OCI-LY7 (cell line): ENCODE results near the gene COPS9. TPM values are rescaled to one million over a fixed set of nuclear protein-coding genes. Genes with fewer than 3 reads are reported as not detected.

Experiments
- BruUV-seq: library from RNA; stranded (reverse); fragments of 400-500 nt; replicated peaks from 2 replicates; lab custom pipeline; 2021; lab: Mats Ljungman, UMichigan
- CTCF ChIA-PET: fragments of 300-600 bp; sonication (Branson Sonifier 250); formaldehyde crosslinking; loops from one replicate; lab custom pipeline; 2022; ENCODE audit warnings: antibody characterized with exemption; ENCODE audit not compliant: unreplicated experiment; lab: Charles Lee
- POLR2A ChIA-PET: fragments of 300-600 bp; sonication (Branson Sonifier 250); formaldehyde crosslinking; loops from one replicate; lab custom pipeline; 2022; ENCODE audit warnings: antibody characterized with exemption; lab: Charles Lee
- DNase-seq: peaks from one replicate; pipeline ENCODE4 v3.0.0-alpha.2; 2015; ENCODE audit warnings: low spot score
- H2AFZ ChIP-seq: fragments of 200-600 bp; sonication (generic), shearing (Covaris generic); 2 replicates; pipeline ENCODE4 v1.6.1; 2014; ENCODE audit warnings: mild to moderate bottlenecking, antibody characterized with exemption, low read length, moderate library complexity
- H3K27ac ChIP-seq: fragments of 200-600 bp; sonication (generic); 2 replicates; pipeline ENCODE4 v1.5.1; 2014; ENCODE audit warnings: mixed run types, low read depth, mild to moderate bottlenecking, moderate library complexity, low read length, inconsistent platforms; ENCODE audit not compliant: poor library complexity, severe bottlenecking
- H3K36me3 ChIP-seq: fragments of 200-600 bp; sonication (generic); 2 replicates; pipeline ENCODE4 v1.6.1; 2014; ENCODE audit warnings: mild to moderate bottlenecking, antibody characterized with exemption, low read length, moderate library complexity, mixed read lengths; ENCODE audit not compliant: insufficient read depth
- H3K4me1 ChIP-seq: fragments of 200-600 bp; sonication (generic); 2 replicates; pipeline ENCODE4 v1.5.1; 2014; ENCODE audit warnings: mild to moderate bottlenecking, low read length; ENCODE audit not compliant: insufficient read depth, poor library complexity, severe bottlenecking
- H3K4me2 ChIP-seq: fragments of 200-600 bp; sonication (generic); 2 replicates; pipeline ENCODE4 v1.6.1; 2014; ENCODE audit warnings: mild to moderate bottlenecking, low read length
- H3K4me3 ChIP-seq: fragments of 200-600 bp; sonication (generic); 2 replicates; pipeline ENCODE4 v1.5.1; 2014; ENCODE audit warnings: mild to moderate bottlenecking, low read depth, low read length; ENCODE audit not compliant: poor library complexity, severe bottlenecking
- H3K79me2 ChIP-seq: fragments of 200-600 bp; sonication (generic); 2 replicates; pipeline ENCODE4 v1.6.1; 2016; ENCODE audit warnings: low read depth, mild to moderate bottlenecking, low read length, moderate library complexity, mixed read lengths; ENCODE audit not compliant: insufficient read depth
- H3K9me2 ChIP-seq: fragments of 200-600 bp; sonication (generic); 2 replicates; pipeline ENCODE4 v1.6.1; 2016; ENCODE audit warnings: mild to moderate bottlenecking, low read length, mixed read lengths; ENCODE audit not compliant: insufficient read depth
- H3K9me3 ChIP-seq: fragments of 200-600 bp; sonication (generic); 2 replicates; pipeline ENCODE4 v1.6.1; 2014; ENCODE audit warnings: mild to moderate bottlenecking, mixed run types, low read length, mixed read lengths
- H4K20me1 ChIP-seq: fragments of 200-600 bp; sonication (generic); 2 replicates; pipeline ENCODE4 v1.6.1; 2014; ENCODE audit warnings: mild to moderate bottlenecking, antibody characterized with exemption, low read length, moderate library complexity, mixed read lengths; ENCODE audit not compliant: insufficient read depth
- EZH2phosphoT487 ChIP-seq: fragments of 200-600 bp; sonication (generic); IDR thresholded peaks from 2 replicates; pipeline ENCODE4 v1.6.1; 2018; ENCODE audit warnings: low read depth, borderline replicate concordance, mild to moderate bottlenecking, mixed run types, antibody characterized with exemption, low read length, moderate library complexity, mixed read lengths
- intact Hi-C: fragments of 100-400 bp; cut with micrococcal nuclease; formaldehyde crosslinking; loops from one replicate; pipeline ENCODE4 v1.10.0; 2022; ENCODE audit not compliant: unreplicated experiment
- total RNA-seq, 2 experiments: library from RNA; depleted of rRNA in 1 of 2; stranded (reverse); fragments of >200 nt in 1 of 2; shearing (Covaris generic) in 1 of 2; gene quantifications; 2 replicates each; pipeline ENCODE4 v1.2.3, GENCODE V29; 2014 to 2022
- TF ChIP-seq, protein P1 (sequence below): fragments of 200-600 bp; sonication (generic); conservative IDR thresholded peaks from 2 replicates; pipeline ENCODE4 v1.5.1; 2014; ENCODE audit warnings: mild to moderate bottlenecking, antibody characterized with exemption, low read length, moderate library complexity, mixed read lengths

The COPS9 gene
- total RNA-seq, 2 experiments from 2014 or later, result 106 to 159 TPM

GRCh38 chr2:240134466-240134865 is 1.6 kb downstream of the COPS9 start:
- no peaks in the 10 kb centered on the region for H3K9me3 ChIP-seq
- peak overlapping the region; percentile 89 for H3K4me3 ChIP-seq
- POLR2A ChIA-PET, result no interaction called here
- CTCF ChIA-PET, result no interaction called here
- peaks cover 6% of the 10 kb centered on the region for H4K20me1 ChIP-seq
- peaks cover 17% of the 10 kb centered on the region for H3K4me1 ChIP-seq
- H3K79me2 ChIP-seq, result peaks cover 20% of the 10 kb centered on the region
- no peaks in the 10 kb centered on the region for H3K9me2 ChIP-seq
- no peak for DNase-seq
- intact Hi-C loops, result no loop called here
- no TSS peak for BruUV-seq
- H3K4me2 ChIP-seq, result peak overlapping the region; percentile 99
- peaks cover 46% of the 10 kb centered on the region for H3K36me3 ChIP-seq
- TF ChIP-seq, protein P1, sequence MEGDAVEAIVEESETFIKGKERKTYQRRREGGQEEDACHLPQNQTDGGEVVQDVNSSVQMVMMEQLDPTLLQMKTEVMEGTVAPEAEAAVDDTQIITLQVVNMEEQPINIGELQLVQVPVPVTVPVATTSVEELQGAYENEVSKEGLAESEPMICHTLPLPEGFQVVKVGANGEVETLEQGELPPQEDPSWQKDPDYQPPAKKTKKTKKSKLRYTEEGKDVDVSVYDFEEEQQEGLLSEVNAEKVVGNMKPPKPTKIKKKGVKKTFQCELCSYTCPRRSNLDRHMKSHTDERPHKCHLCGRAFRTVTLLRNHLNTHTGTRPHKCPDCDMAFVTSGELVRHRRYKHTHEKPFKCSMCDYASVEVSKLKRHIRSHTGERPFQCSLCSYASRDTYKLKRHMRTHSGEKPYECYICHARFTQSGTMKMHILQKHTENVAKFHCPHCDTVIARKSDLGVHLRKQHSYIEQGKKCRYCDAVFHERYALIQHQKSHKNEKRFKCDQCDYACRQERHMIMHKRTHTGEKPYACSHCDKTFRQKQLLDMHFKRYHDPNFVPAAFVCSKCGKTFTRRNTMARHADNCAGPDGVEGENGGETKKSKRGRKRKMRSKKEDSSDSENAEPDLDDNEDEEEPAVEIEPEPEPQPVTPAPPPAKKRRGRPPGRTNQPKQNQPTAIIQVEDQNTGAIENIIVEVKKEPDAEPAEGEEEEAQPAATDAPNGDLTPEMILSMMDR, result no peak
- TF ChIP-seq EZH2phosphoT487, result no peak
- H3K27ac ChIP-seq, result no peak overlapping the region
- H2AFZ ChIP-seq, result no peak overlapping the region

DNA sequence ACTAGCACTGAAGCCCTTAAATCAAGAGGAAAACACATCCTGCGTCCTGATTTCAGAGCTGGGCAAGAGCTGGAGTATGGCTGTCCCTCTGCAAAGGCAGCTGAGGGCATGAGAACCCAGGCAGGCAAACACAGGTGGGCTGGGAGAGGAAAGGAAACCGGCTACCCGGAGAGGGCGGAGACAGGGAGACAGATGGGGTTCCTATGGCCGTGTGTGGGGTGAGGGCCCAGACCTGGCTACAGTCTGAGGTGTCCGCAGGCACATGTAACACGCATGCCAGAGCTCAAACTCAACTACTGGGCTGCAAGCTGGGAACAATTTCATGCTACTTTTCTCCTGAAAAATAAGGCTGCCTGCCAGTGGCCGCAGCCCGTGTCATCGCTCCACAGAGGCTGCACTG is 2.7 kb downstream of the COPS9 start:
- Histone ChIP-seq H3K36me3 (peaks cover 55% of the 10 kb centered on the region), H2AFZ (no peak overlapping the region), H3K4me3 (no peak overlapping the region), H3K4me2 (no peak overlapping the region), H3K9me3 (no peaks in the 10 kb centered on the region), H3K27ac (no peak overlapping the region), H4K20me1 (peaks cover 6% of the 10 kb centered on the region), H3K4me1 (peaks cover 17% of the 10 kb centered on the region), H3K9me2 (no peaks in the 10 kb centered on the region), H3K79me2 (peaks cover 20% of the 10 kb centered on the region)
- ChIA-PET POLR2A (no interaction called here), CTCF (no interaction called here)
- DNase-seq, result no peak
- TSS peak; percentile 39 for BruUV-seq
- no peak for TF ChIP-seq EZH2phosphoT487
- TF ChIP-seq, protein P1, result no peak
- intact Hi-C loops, result no loop called here

DNA sequence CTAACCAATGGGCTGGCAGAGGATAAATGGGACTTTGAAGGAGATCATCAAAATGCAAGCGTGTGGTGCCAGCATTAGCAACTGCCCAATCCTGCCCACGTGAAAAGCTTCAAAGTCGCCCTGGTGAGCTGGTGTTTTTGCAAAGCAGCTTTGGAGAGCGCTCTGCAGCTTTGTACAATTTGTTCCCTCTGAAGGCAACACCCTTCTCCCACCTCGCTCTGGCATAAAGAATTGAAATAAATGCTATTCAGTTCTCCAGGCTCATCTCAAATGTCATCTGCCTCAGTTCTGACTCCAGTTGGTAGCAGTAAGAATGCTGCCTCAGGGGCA is 3.5 kb downstream of the COPS9 start:
- no TSS peak for BruUV-seq
- DNase-seq, result no peak
- Histone ChIP-seq H3K4me1 (peaks cover 17% of the 10 kb centered on the region), H3K36me3 (peaks cover 63% of the 10 kb centered on the region), H3K4me3 (no peak overlapping the region), H3K27ac (no peak overlapping the region), H2AFZ (no peak overlapping the region), H4K20me1 (peaks cover 6% of the 10 kb centered on the region), H3K79me2 (peaks cover 20% of the 10 kb centered on the region), H3K9me3 (no peaks in the 10 kb centered on the region), H3K9me2 (no peaks in the 10 kb centered on the region), H3K4me2 (no peak overlapping the region)
- no peak for TF ChIP-seq EZH2phosphoT487
- TF ChIP-seq, protein P1, result no peak
- POLR2A ChIA-PET, result no interaction called here
- intact Hi-C loops, result no loop called here
- CTCF ChIA-PET, result no interaction called here
